Measurements from ENCODE around the gene MIPEP. TPM values are rescaled to one million over a fixed set of nuclear protein-coding genes. Genes with fewer than 3 reads are reported as not detected.
A peak's percentile ranks its signal among the peaks of the same experiment; 100 is the strongest.

The MIPEP gene
- total RNA-seq = 10 to 100 TPM; 14.5 to 29.3 (median 19.1) TPM

DNA sequence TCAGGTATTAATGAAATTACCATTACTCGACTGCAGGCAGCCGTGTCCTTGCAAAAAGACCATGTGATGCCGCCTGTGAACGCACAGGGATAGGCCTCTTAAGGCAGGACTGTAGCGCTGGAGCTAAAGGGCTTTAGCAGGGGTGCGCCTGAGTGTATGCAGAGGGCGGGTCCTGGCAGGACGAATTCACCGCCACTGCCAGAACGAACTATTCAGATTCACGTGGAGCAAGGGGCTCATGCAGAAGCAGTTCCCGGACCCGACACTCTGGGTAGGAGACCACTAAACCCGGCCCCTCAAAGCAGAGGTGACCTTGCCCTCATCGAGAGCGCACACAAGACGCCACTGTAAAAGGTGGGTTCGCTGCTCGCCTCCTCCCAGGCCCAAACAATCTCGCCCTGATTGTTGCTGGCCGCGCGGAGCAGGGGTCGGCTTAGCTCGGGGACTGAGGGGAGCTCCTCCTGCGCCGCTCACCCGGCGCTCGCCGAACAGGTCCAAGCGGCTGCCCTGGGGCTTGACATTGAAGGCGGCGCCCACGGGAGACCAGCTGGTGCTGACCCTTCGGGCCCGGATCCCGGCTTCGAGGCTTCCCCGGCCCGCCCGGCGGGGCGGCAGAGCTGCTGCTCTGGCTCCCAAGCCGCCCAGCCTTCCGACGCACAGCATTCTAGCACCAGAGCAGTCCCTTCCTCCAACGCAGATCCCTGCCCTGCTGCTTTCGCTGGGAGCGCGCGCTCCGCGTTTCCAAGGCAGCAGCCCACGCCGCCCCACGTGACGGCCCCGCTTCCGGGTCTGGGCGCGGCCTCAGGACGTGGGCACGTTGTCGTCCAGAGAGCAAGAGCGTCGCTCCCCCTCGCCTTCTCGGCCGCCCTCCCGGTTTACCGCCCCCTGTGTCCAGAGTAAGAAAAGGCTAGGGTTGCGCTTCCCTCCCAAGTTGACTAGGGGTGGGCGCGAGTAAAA, at the start of gene MIPEP:
MIPEP (minus strand) TSS at position 743 of the 957 bp plus-strand sequence; CDS start at position 663, 80 bp downstream.
- peak within 1 kb of the TSS; percentile 62 to 100 (median 94) for H3K4me3 ChIP-seq
- H3K36me3 ChIP-seq = peaks cover 0 to 12% (median 5%) of the 10 kb centered on the region in 4 donors
- no peaks in the 10 kb centered on the region for H3K9me3 ChIP-seq
- H3K27me3 ChIP-seq = no peaks in the 10 kb centered on the region
- peaks cover 12 to 15% (median 13%) of the 10 kb centered on the region in 4 donors for H3K4me1 ChIP-seq
- ATAC-seq (ENCODE audit: low FRiP score in 2 of 2) (peak; percentile 97 to 99), DNase-seq (peak; percentile 93 to 99)
- 0 to 1% methylated on average over 18 to 60 of the region's 75 CpGs for WGBS, 2 donors
- TF ChIP-seq, protein P1, sequence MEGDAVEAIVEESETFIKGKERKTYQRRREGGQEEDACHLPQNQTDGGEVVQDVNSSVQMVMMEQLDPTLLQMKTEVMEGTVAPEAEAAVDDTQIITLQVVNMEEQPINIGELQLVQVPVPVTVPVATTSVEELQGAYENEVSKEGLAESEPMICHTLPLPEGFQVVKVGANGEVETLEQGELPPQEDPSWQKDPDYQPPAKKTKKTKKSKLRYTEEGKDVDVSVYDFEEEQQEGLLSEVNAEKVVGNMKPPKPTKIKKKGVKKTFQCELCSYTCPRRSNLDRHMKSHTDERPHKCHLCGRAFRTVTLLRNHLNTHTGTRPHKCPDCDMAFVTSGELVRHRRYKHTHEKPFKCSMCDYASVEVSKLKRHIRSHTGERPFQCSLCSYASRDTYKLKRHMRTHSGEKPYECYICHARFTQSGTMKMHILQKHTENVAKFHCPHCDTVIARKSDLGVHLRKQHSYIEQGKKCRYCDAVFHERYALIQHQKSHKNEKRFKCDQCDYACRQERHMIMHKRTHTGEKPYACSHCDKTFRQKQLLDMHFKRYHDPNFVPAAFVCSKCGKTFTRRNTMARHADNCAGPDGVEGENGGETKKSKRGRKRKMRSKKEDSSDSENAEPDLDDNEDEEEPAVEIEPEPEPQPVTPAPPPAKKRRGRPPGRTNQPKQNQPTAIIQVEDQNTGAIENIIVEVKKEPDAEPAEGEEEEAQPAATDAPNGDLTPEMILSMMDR (IDR thresholded peaks at IDR 0.05) = peak; percentile 74 to 96 (median 83)
- TF ChIP-seq POLR2AphosphoS5 (IDR thresholded peaks at IDR 0.05) (peak; percentile 90 to 93), EP300 (IDR thresholded peaks at IDR 0.05) (peak in 1 of 4 donors; percentile 53), POLR2A (IDR thresholded peaks at IDR 0.05) (peak in 3 of 4 donors; percentile 46 to 85 (median 76))
- H3K27ac ChIP-seq = peak within 1 kb of the TSS; percentile 84 to 94 (median 87)

DNA sequence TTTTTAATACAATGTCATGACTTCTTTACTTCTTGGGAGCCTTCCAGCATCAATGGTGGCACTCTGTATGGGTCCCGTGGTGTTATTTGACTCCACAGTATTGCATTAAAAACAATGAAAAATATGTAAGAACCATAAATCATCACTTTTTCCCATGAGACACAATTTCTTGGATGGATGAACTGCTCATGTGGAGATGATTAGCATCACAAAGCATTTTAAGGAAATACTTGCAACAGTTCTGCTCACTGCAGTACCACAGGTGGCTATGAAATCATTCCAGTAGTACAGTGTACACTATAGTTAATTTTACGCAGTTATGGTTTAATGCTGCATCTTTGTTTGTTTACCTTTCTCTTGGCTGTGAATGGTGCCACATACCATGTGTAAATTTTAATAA, 45.3 kb upstream of the MIPEP start:
- TF ChIP-seq, protein P1 (IDR thresholded peaks at IDR 0.05) = no peak
- no peak for TF ChIP-seq POLR2AphosphoS5 (IDR thresholded peaks at IDR 0.05)
- TF ChIP-seq EP300 (IDR thresholded peaks at IDR 0.05) = no peak
- TF ChIP-seq POLR2A (IDR thresholded peaks at IDR 0.05) = no peak
- no peak overlapping the region for H3K4me3 ChIP-seq
- no peaks in the 10 kb centered on the region for H3K4me1 ChIP-seq
- WGBS, 2 donors = 93 to 95% methylated on average over 2 of the region's 2 CpGs
- H3K36me3 ChIP-seq = no peaks in the 10 kb centered on the region
- no peak overlapping the region for H3K27ac ChIP-seq
- H3K27me3 ChIP-seq = no peaks in the 10 kb centered on the region
- ATAC-seq (ENCODE audit: low FRiP score in 2 of 2) (no peak), DNase-seq (no peak)
- no peaks in the 10 kb centered on the region for H3K9me3 ChIP-seq

DNA sequence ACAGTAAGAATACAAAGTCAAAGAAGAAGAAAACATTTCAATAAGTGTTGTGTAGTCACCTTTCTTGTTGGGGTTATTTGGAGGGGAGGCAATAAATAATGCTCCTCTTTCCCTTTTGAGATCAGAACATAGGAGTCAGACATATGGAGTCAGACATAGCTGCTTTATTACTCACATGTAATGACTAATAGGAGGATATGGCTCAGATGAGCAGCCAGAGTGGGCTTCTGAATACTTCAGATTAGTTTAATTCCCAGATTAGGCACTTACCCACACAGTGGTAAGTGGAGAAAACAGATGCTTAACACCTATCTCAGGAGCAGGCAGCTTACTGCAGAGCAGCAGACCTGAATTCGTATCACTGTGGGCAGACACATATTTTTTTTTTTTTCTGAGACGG, 39.8 kb upstream of the MIPEP start:
- no peak for DNase-seq
- Histone ChIP-seq H3K36me3 (no peaks in the 10 kb centered on the region), H3K4me3 (no peak overlapping the region), H3K4me1 (no peaks in the 10 kb centered on the region), H3K27ac (no peak overlapping the region), H3K27me3 (no peaks in the 10 kb centered on the region), H3K9me3 (no peaks in the 10 kb centered on the region)
- TF ChIP-seq, protein P1 (IDR thresholded peaks at IDR 0.05) = no peak
- TF ChIP-seq POLR2A (IDR thresholded peaks at IDR 0.05) (no peak), EP300 (IDR thresholded peaks at IDR 0.05) (no peak), POLR2AphosphoS5 (IDR thresholded peaks at IDR 0.05) (no peak)
- ATAC-seq (ENCODE audit: low FRiP score in 2 of 2) = no peak
- WGBS, 2 donors = 94 to 97% methylated on average over 2 of the region's 2 CpGs

DNA sequence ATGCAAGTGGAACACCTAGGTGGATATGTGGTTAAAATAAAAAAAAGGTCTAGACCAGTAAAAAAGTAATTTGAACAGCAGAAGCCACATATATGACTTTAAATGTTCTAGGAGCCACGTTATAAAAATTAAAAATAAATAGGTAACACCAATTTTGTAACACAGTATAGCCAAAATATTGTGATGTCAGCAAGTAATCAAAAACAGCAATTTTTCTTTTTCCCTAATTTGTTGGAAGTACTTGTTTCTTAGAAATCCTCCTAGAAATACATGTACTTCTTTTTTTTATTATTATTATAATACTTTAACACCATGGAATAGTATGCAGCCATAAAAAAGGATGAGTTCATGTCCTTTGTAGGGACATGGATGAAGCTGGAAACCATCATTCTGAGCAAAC, 33.8 kb upstream of the MIPEP start:
- ATAC-seq (ENCODE audit: low FRiP score in 2 of 2) = no peak
- no peaks in the 10 kb centered on the region for H3K36me3 ChIP-seq
- DNase-seq = no peak
- peak overlapping the region in 1 of 4 donors; percentile 42 for H3K27ac ChIP-seq
- TF ChIP-seq POLR2A (IDR thresholded peaks at IDR 0.05) (no peak), EP300 (IDR thresholded peaks at IDR 0.05) (no peak), POLR2AphosphoS5 (IDR thresholded peaks at IDR 0.05) (no peak)
- TF ChIP-seq, protein P1 (IDR thresholded peaks at IDR 0.05) = no peak
- H3K9me3 ChIP-seq = no peaks in the 10 kb centered on the region
- no peak overlapping the region for H3K4me3 ChIP-seq
- H3K27me3 ChIP-seq = no peaks in the 10 kb centered on the region
- WGBS, 2 donors = 71 to 86% methylated on average over 1 of the region's 1 CpG
- peaks cover 2 to 13% (median 7%) of the 10 kb centered on the region in 4 donors for H3K4me1 ChIP-seq
